ENCODE data around the gene VAV2. TPM values are rescaled to one million over a fixed set of nuclear protein-coding genes. Genes with fewer than 3 reads are reported as not detected.

VAV2 gene
- total and polyA plus RNA-seq, 2 experiments from 2014 or later = 8.1 to 28.9 TPM

- Histone ChIP-seq H3K27ac (ENCODE audit: low read depth) (no peak overlapping the region), H3K27me3 (ENCODE audit: insufficient read depth) (no peaks in the 10 kb centered on the region), H3K79me2 (replicated peaks; ENCODE audit: insufficient read depth) (no peaks in the 10 kb centered on the region), H3K4me2 (no peak overlapping the region), H2AFZ (no peak overlapping the region), H3K4me3 (no peak overlapping the region), H3K4me1 (ENCODE audit: insufficient read depth) (no peaks in the 10 kb centered on the region), H4K20me1 (replicated peaks; ENCODE audit: insufficient read depth) (no peaks in the 10 kb centered on the region), H3K9me2 (ENCODE audit: insufficient read depth) (no peaks in the 10 kb centered on the region), H3F3A (replicated peaks; ENCODE audit: low read depth) (no peaks in the 10 kb centered on the region), H3K36me3 (ENCODE audit: insufficient read depth) (no peaks in the 10 kb centered on the region)
- TF ChIP-seq EZH2 (IDR thresholded peaks at IDR 0.05; ENCODE audit: low read depth, unreplicated experiment) (no peak), EZH2phosphoT487 (IDR thresholded peaks at IDR 0.05; ENCODE audit: unreplicated experiment) (no peak), STAT1 (IDR thresholded peaks at IDR 0.05; ENCODE audit: unreplicated experiment) (no peak), CTCF (conservative IDR thresholded peaks at IDR 0.05; ENCODE audit: low read depth in 2 of 2) (no peak), CREB1 (CRISPR knock-in tag; IDR thresholded peaks at IDR 0.05; ENCODE audit: low read depth) (no peak), ZNF331 (CRISPR knock-in tag; IDR thresholded peaks at IDR 0.05; ENCODE audit: low read depth) (no peak), NANOG (IDR thresholded peaks at IDR 0.05; ENCODE audit: borderline replicate concordance) (no peak), ZNF114 (CRISPR knock-in tag; IDR thresholded peaks at IDR 0.05) (no peak), JUNB (IDR thresholded peaks at IDR 0.05; ENCODE audit: unreplicated experiment) (no peak), ETS1 (IDR thresholded peaks at IDR 0.05) (no peak)
- TF ChIP-seq, protein P1, sequence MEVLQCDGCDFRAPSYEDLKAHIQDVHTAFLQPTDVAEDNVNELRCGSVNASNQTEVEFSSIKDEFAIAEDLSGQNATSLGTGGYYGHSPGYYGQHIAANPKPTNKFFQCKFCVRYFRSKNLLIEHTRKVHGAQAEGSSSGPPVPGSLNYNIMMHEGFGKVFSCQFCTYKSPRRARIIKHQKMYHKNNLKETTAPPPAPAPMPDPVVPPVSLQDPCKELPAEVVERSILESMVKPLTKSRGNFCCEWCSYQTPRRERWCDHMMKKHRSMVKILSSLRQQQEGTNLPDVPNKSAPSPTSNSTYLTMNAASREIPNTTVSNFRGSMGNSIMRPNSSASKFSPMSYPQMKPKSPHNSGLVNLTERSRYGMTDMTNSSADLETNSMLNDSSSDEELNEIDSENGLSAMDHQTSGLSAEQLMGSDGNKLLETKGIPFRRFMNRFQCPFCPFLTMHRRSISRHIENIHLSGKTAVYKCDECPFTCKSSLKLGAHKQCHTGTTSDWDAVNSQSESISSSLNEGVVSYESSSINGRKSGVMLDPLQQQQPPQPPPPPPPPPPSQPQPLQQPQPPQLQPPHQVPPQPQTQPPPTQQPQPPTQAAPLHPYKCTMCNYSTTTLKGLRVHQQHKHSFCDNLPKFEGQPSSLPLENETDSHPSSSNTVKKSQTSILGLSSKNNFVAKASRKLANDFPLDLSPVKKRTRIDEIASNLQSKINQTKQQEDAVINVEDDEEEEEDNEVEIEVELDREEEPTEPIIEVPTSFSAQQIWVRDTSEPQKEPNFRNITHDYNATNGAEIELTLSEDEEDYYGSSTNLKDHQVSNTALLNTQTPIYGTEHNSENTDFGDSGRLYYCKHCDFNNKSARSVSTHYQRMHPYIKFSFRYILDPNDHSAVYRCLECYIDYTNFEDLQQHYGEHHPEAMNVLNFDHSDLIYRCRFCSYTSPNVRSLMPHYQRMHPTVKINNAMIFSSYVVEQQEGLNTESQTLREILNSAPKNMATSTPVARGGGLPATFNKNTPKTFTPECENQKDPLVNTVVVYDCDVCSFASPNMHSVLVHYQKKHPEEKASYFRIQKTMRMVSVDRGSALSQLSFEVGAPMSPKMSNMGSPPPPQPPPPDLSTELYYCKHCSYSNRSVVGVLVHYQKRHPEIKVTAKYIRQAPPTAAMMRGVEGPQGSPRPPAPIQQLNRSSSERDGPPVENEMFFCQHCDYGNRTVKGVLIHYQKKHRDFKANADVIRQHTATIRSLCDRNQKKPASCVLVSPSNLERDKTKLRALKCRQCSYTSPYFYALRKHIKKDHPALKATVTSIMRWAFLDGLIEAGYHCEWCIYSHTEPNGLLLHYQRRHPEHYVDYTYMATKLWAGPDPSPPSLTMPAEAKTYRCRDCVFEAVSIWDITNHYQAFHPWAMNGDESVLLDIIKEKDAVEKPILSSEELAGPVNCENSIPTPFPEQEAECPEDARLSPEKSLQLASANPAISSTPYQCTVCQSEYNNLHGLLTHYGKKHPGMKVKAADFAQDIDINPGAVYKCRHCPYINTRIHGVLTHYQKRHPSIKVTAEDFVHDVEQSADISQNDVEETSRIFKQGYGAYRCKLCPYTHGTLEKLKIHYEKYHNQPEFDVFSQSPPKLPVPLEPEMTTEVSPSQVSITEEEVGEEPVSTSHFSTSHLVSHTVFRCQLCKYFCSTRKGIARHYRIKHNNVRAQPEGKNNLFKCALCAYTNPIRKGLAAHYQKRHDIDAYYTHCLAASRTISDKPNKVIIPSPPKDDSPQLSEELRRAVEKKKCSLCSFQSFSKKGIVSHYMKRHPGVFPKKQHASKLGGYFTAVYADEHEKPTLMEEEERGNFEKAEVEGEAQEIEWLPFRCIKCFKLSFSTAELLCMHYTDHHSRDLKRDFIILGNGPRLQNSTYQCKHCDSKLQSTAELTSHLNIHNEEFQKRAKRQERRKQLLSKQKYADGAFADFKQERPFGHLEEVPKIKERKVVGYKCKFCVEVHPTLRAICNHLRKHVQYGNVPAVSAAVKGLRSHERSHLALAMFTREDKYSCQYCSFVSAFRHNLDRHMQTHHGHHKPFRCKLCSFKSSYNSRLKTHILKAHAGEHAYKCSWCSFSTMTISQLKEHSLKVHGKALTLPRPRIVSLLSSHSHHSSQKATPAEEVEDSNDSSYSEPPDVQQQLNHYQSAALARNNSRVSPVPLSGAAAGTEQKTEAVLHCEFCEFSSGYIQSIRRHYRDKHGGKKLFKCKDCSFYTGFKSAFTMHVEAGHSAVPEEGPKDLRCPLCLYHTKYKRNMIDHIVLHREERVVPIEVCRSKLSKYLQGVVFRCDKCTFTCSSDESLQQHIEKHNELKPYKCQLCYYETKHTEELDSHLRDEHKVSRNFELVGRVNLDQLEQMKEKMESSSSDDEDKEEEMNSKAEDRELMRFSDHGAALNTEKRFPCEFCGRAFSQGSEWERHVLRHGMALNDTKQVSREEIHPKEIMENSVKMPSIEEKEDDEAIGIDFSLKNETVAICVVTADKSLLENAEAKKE (CRISPR knock-in tag; IDR thresholded peaks at IDR 0.05) = no peak
- no peak for DNase-seq (ENCODE audit: low spot score)
- no peak overlapping the region for H3K4me3 Mint-ChIP-seq
- peaks cover 7% of the 10 kb centered on the region for H3K27me3 Mint-ChIP-seq (ENCODE audit: insufficient read depth, low read depth, poor library complexity)
- no peak overlapping the region for H3K27ac Mint-ChIP-seq
- ATAC-seq = no peak
- H3K36me3 Mint-ChIP-seq (ENCODE audit: low read depth) = peaks cover 3% of the 10 kb centered on the region; the same call in 1 of the 3 replicates
- no peaks in the 10 kb centered on the region for H3K9me3 Mint-ChIP-seq
- H3K4me1 Mint-ChIP-seq = peaks cover 9% of the 10 kb centered on the region; the same call in 2 of the 3 replicates
These were observed 193.0 kb downstream of the VAV2 start for GRCh38 chr9:133799106-133799505.

All from GM23338 (cell line).